Activated B cell treated with CpG ODN at 0.5 μM for 24 hours (primary cell): ENCODE measurements around the gene CEP43. TPM values are rescaled to one million over a fixed set of nuclear protein-coding genes. Genes with fewer than 3 reads are reported as not detected.

Source experiments
- ATAC-seq: fragments of 200-7000 bp; cut with Tn5 transposase; one replicate; pipeline ENCODE4 v1.10.0; 2021; ENCODE audit warnings: low read depth, mild to moderate bottlenecking, moderate library complexity
- CTCF ChIA-PET: fragments of 350-600 bp; sonication (Branson Sonifier 250); formaldehyde crosslinking; loops from one replicate; lab custom pipeline; 2021; ENCODE audit warnings: antibody characterized with exemption; lab: Charles Lee
- POLR2A ChIA-PET: fragments of 350-600 bp; sonication (Branson Sonifier 250); formaldehyde crosslinking; loops from one replicate; lab custom pipeline; 2021; ENCODE audit warnings: antibody characterized with exemption; lab: Charles Lee
- DNase-seq: peaks from one replicate; pipeline ENCODE4 v3.0.0; 2022
- H3K27ac Mint-ChIP-seq: one replicate; pipeline ENCODE4 v1.8.0; 2020; ENCODE audit warnings: mixed read lengths
- H3K27me3 Mint-ChIP-seq: one replicate; pipeline ENCODE4 v1.8.0; 2021; ENCODE audit warnings: mixed read lengths
- H3K36me3 Mint-ChIP-seq: one replicate; pipeline ENCODE4 v1.8.0; 2021; ENCODE audit warnings: low read depth, mixed read lengths
- H3K4me1 Mint-ChIP-seq: one replicate; pipeline ENCODE4 v1.8.0; 2021; ENCODE audit warnings: mixed read lengths
- H3K4me3 Mint-ChIP-seq: one replicate; pipeline ENCODE4 v1.8.0; 2020; ENCODE audit warnings: mild to moderate bottlenecking, mixed read lengths
- H3K9me3 Mint-ChIP-seq: one replicate; pipeline ENCODE4 v1.8.0; 2020; ENCODE audit warnings: mixed read lengths
- CTCF ChIP-seq: fragments of 200-600 bp; IDR thresholded peaks from one replicate; pipeline ENCODE4 v1.8.0; 2022; ENCODE audit warnings: antibody characterized with exemption, mild to moderate bottlenecking
- intact Hi-C: fragments of 100-400 bp; cut with micrococcal nuclease; formaldehyde crosslinking; loops from one replicate; pipeline ENCODE4 v1.15.1; 2024
- total RNA-seq: library from RNA; stranded (reverse); gene quantifications from 2 replicates; pipeline ENCODE4 v1.2.3, GENCODE V29; 2022

The CEP43 gene
- total RNA-seq, 1 donor from 2014 or later = 31.0 TPM

GRCh38 chr6:167000759-167001158 lies 1.6 kb downstream of the CEP43 start:
- POLR2A ChIA-PET = interaction anchor here (2.9 to 3.5 kb wide), 2 partner anchors 45 to 93 kb away, joined by 8 to 49 read pairs; partner anchors contain the start of gene RNASET2
- no peak for TF ChIP-seq CTCF
- Mint-ChIP-seq H3K36me3 (peaks cover 30% of the 10 kb centered on the region), H3K27me3 (no peaks in the 10 kb centered on the region), H3K4me1 (peaks cover 29% of the 10 kb centered on the region), H3K9me3 (no peaks in the 10 kb centered on the region), H3K27ac (peak overlapping the region; percentile 51), H3K4me3 (peak overlapping the region; percentile 90)
- DNase-seq = no peak
- intact Hi-C loops = no loop called here
- CTCF ChIA-PET = interaction anchor here (1.3 to 3.2 kb wide), 2 partner anchors 140 to 141 kb away, joined by 5 to 50 read pairs; no protein-coding TSS in a partner anchor
- no peak for ATAC-seq

GRCh38 chr6:167005350-167006159 lies 6.4 kb downstream of the CEP43 start:
- Mint-ChIP-seq H3K36me3 (peaks cover 59% of the 10 kb centered on the region), H3K4me3 (no peak overlapping the region), H3K27ac (no peak overlapping the region), H3K9me3 (no peaks in the 10 kb centered on the region), H3K27me3 (no peaks in the 10 kb centered on the region), H3K4me1 (peaks cover 16% of the 10 kb centered on the region)
- POLR2A ChIA-PET = no interaction called here
- intact Hi-C loops = no loop called here
- DNase-seq (no peak), ATAC-seq (no peak)
- TF ChIP-seq CTCF = no peak
- CTCF ChIA-PET = interaction anchor here (1.0 to 2.2 kb wide), 3 partner anchors 36 to 230 kb away, joined by 4 to 5 read pairs (median 5); no protein-coding TSS in a partner anchor

- ChIA-PET CTCF (interaction anchor here (1.1 to 1.8 kb wide), 2 partner anchors 18 to 234 kb away, joined by 3 to 5 read pairs; no protein-coding TSS in a partner anchor), POLR2A (no interaction called here)
- Mint-ChIP-seq H3K36me3 (peaks cover 69% of the 10 kb centered on the region), H3K4me1 (peaks cover 2% of the 10 kb centered on the region), H3K4me3 (no peak overlapping the region), H3K27ac (no peak overlapping the region), H3K9me3 (no peaks in the 10 kb centered on the region), H3K27me3 (no peaks in the 10 kb centered on the region)
- ATAC-seq = no peak
- no peak for DNase-seq
- intact Hi-C loops = no loop called here
- TF ChIP-seq CTCF = no peak
Measured at GRCh38 chr6:167007985-167008384, 8.8 kb downstream of the CEP43 start.

DNA sequence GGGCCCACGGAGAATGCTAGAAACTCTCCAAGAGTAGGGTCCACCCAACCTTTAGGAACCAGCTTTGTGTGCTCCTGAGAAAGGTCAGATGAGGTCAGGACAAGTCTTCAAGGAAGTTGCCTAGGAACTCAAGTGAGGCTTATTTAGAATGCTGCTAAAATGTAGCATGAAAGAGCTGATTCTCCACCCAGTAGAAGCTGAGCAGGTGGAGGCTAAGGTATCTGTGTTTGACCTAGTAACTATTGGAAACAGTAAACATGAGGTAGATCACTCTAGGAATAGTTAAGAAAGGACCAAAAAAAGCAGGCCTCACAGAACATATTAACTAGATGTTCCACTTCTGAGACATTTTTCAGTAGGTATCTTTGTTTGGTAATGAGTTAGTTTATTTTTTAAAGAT lies 13.9 kb downstream of the CEP43 start:
- peaks cover 2% of the 10 kb centered on the region for H3K4me1 Mint-ChIP-seq
- ChIA-PET CTCF (interaction anchor here (0.7 kb wide), 2 partner anchors 127 to 128 kb away, joined by 3 read pairs; no protein-coding TSS in a partner anchor), POLR2A (no interaction called here)
- peaks cover 65% of the 10 kb centered on the region for H3K36me3 Mint-ChIP-seq
- no peak for TF ChIP-seq CTCF
- intact Hi-C loops = no loop called here
- H3K9me3 Mint-ChIP-seq = no peaks in the 10 kb centered on the region
- DNase-seq (no peak), ATAC-seq (no peak)
- no peaks in the 10 kb centered on the region for H3K27me3 Mint-ChIP-seq
- no peak overlapping the region for H3K4me3 Mint-ChIP-seq
- no peak overlapping the region for H3K27ac Mint-ChIP-seq

DNA sequence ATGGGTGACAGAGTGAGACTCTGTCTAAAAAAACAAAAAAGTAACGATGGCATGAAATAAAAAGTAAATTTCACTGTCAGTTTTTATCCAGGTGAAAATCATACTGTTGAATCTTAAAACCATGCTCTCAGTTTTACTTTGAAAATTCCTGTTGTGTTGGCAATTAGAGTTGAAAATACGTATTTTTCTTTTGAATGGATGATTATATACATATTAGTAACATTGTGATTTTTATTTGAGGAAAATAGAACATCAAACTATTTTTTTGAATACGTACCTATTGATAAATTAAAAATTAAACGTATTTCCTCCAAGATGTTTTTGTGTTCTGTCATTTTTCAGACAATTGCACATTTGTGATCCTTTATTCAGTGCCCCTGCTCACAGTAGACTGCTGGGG lies 14.7 kb downstream of the CEP43 start:
- ATAC-seq (no peak), DNase-seq (no peak)
- intact Hi-C loops = no loop called here
- H3K36me3 Mint-ChIP-seq = peaks cover 60% of the 10 kb centered on the region
- no peak for TF ChIP-seq CTCF
- ChIA-PET POLR2A (interaction anchor here (0.7 kb wide), 1 partner anchor 16 kb away, joined by 3 read pairs; no protein-coding TSS in a partner anchor), CTCF (no interaction called here)
- H3K27ac Mint-ChIP-seq = no peak overlapping the region
- no peaks in the 10 kb centered on the region for H3K27me3 Mint-ChIP-seq
- H3K4me1 Mint-ChIP-seq = peaks cover 4% of the 10 kb centered on the region
- H3K4me3 Mint-ChIP-seq = no peak overlapping the region
- no peaks in the 10 kb centered on the region for H3K9me3 Mint-ChIP-seq
